AG09309 (cell line): ENCODE measurements around the gene STAM.

Experiments
- DNase-seq: peaks from one replicate; pipeline ENCODE4 v3.0.0-alpha.2; 2010; ENCODE audit warnings: low read depth
- H3K4me3 ChIP-seq: 2 replicates; pipeline ENCODE4 v1.5.1; 2011; ENCODE audit warnings: mild to moderate bottlenecking, low read depth, low read length, moderate library complexity; ENCODE audit not compliant: control insufficient read depth
- CTCF ChIP-seq: IDR thresholded peaks from 2 replicates; pipeline ENCODE4 v1.5.1; 2011; ENCODE audit warnings: mild to moderate bottlenecking, low read depth, low read length, inconsistent platforms; ENCODE audit not compliant: insufficient read depth, control insufficient read depth; ENCODE audit errors: missing control alignments

STAM gene

GRCh38 chr10:17751781-17752445, 108.0 kb downstream of the STAM start, which contains the start of gene TMEM236:
Gene TMEM236, plus strand, starts transcription at chr10:17752201. Its CDS starts 95 bp downstream, at chr10:17752296.
- DNase-seq, result no peak
- H3K4me3 ChIP-seq, result no peak within 1 kb of the TSS
- no peak for TF ChIP-seq CTCF

GRCh38 chr10:17756557-17757217, 112.7 kb downstream of the STAM start:
- no peak overlapping the region for H3K4me3 ChIP-seq
- DNase-seq, result no peak
- no peak for TF ChIP-seq CTCF

- no peak for TF ChIP-seq CTCF
- DNase-seq, result no peak
- no peak overlapping the region for H3K4me3 ChIP-seq
Measured at GRCh38 chr10:17758200-17758599, 114.2 kb downstream of the STAM start.

- no peak for TF ChIP-seq CTCF
- no peak for DNase-seq
- no peak overlapping the region for H3K4me3 ChIP-seq
Measured at GRCh38 chr10:17758896-17759295, 114.9 kb downstream of the STAM start.

GRCh38 chr10:17764142-17764541, 120.2 kb downstream of the STAM start:
- no peak overlapping the region for H3K4me3 ChIP-seq
- no peak for TF ChIP-seq CTCF
- DNase-seq, result no peak

GRCh38 chr10:17765602-17766001, 121.7 kb downstream of the STAM start:
- no peak for TF ChIP-seq CTCF
- H3K4me3 ChIP-seq, result no peak overlapping the region
- no peak for DNase-seq
